Type B pancreatic cell (in vitro differentiated cells): ENCODE data around the gene CHTF18. TPM values are rescaled to one million over a fixed set of nuclear protein-coding genes. Genes with fewer than 3 reads are reported as not detected.
A peak's percentile ranks its signal among the peaks of the same experiment; 100 is the strongest.

ENCODE experiments used
- DNase-seq: peaks from one replicate; pipeline ENCODE4 v3.0.0; 2021; ENCODE audit warnings: mixed read lengths; ENCODE audit not compliant: unreplicated experiment; ENCODE audit errors: extremely low spot score
- H3K27ac Mint-ChIP-seq: 2 replicates; pipeline ENCODE4 v1.8.0; 2021; ENCODE audit warnings: mild to moderate bottlenecking, mixed read lengths
- H3K27me3 Mint-ChIP-seq: 2 replicates; pipeline ENCODE4 v1.8.0; 2021; ENCODE audit warnings: mixed read lengths
- H3K36me3 Mint-ChIP-seq: 2 replicates; pipeline ENCODE4 v1.8.0; 2021; ENCODE audit warnings: mixed read lengths
- H3K4me1 Mint-ChIP-seq: one replicate; pipeline ENCODE4 v1.8.0; 2021; ENCODE audit warnings: mixed read lengths; ENCODE audit not compliant: unreplicated experiment
- H3K4me3 Mint-ChIP-seq: 2 replicates; pipeline ENCODE4 v1.8.0; 2021; ENCODE audit warnings: mild to moderate bottlenecking, mixed read lengths
- H3K9me3 Mint-ChIP-seq: 2 replicates; pipeline ENCODE4 v1.8.0; 2021; ENCODE audit warnings: mixed read lengths
- total RNA-seq: library from RNA; stranded (reverse); gene quantifications from 2 replicates; pipeline ENCODE4 v1.2.1, GENCODE V29; 2021; ENCODE audit warnings: low replicate concordance
- TF ChIP-seq, protein P1 (sequence below): fragments of 200-600 bp; sonication (generic); conservative IDR thresholded peaks from 2 replicates; pipeline ENCODE4 v1.5.0; 2021; ENCODE audit warnings: antibody characterized with exemption, mild to moderate bottlenecking

CHTF18 gene
- total RNA-seq, 1 donor from 2014 or later = 105 TPM

GRCh38 chr16:808085-808386, 19.6 kb downstream of the CHTF18 start:
- peaks cover 52% of the 10 kb centered on the region for H3K27me3 Mint-ChIP-seq
- peaks cover 3% of the 10 kb centered on the region for H3K36me3 Mint-ChIP-seq
- H3K27ac Mint-ChIP-seq = peak overlapping the region; percentile 85

GRCh38 chr16:813204-813915, 24.9 kb downstream of the CHTF18 start:
- Mint-ChIP-seq H3K27me3 (peaks cover 39% of the 10 kb centered on the region), H3K4me3 (peak overlapping the region; percentile 33), H3K27ac (no peak overlapping the region), H3K9me3 (no peaks in the 10 kb centered on the region), H3K36me3 (peaks cover 3% of the 10 kb centered on the region), H3K4me1 (no peaks in the 10 kb centered on the region)
- DNase-seq = peak; percentile 78
- TF ChIP-seq, protein P1, sequence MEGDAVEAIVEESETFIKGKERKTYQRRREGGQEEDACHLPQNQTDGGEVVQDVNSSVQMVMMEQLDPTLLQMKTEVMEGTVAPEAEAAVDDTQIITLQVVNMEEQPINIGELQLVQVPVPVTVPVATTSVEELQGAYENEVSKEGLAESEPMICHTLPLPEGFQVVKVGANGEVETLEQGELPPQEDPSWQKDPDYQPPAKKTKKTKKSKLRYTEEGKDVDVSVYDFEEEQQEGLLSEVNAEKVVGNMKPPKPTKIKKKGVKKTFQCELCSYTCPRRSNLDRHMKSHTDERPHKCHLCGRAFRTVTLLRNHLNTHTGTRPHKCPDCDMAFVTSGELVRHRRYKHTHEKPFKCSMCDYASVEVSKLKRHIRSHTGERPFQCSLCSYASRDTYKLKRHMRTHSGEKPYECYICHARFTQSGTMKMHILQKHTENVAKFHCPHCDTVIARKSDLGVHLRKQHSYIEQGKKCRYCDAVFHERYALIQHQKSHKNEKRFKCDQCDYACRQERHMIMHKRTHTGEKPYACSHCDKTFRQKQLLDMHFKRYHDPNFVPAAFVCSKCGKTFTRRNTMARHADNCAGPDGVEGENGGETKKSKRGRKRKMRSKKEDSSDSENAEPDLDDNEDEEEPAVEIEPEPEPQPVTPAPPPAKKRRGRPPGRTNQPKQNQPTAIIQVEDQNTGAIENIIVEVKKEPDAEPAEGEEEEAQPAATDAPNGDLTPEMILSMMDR = peak; percentile 93

More at GRCh38 chr16:808085-808386, 19.6 kb downstream of the CHTF18 start:
- Mint-ChIP-seq H3K4me1 (peaks cover 3% of the 10 kb centered on the region), H3K9me3 (no peaks in the 10 kb centered on the region), H3K4me3 (peak overlapping the region; percentile 98)
- TF ChIP-seq, protein P1 = no peak
- DNase-seq = no peak

DNA sequence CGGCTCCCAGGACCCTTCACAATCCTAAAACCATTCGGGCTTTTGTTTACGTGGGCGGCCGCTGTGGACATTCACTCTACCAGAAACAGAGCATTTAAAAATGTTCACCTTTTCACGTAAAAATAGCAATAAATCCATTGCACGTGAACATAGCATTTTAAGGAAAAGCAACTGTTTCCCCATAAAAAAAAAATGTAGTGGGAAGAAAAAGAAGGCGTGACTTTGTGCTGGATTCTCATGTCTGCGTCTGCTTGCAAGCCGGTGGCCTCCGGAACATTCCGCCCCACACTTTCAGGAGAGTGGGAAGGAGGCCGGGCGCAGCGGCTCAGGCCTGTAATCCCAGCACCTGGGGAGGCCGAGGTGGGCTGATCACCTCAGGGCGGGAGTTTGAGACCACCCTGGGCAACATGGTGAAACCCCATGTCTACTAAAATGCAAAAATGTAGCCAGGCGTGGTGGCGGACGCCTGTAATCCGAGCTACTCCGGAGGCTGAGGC, 25.5 kb downstream of the CHTF18 start:
- H3K9me3 Mint-ChIP-seq = no peaks in the 10 kb centered on the region
- H3K36me3 Mint-ChIP-seq = no peaks in the 10 kb centered on the region
- no peak overlapping the region for H3K4me3 Mint-ChIP-seq
- DNase-seq = no peak
- TF ChIP-seq, protein P1 = peak; percentile 2
- no peak overlapping the region for H3K27ac Mint-ChIP-seq
- H3K27me3 Mint-ChIP-seq = peaks cover 35% of the 10 kb centered on the region
- H3K4me1 Mint-ChIP-seq = no peaks in the 10 kb centered on the region

GRCh38 chr16:814974-815373, 26.6 kb downstream of the CHTF18 start:
- no peak overlapping the region for H3K4me3 Mint-ChIP-seq

GRCh38 chr16:815861-816260, 27.4 kb downstream of the CHTF18 start:
- TF ChIP-seq, protein P1 = no peak
- Mint-ChIP-seq H3K4me3 (no peak overlapping the region), H3K27ac (no peak overlapping the region), H3K4me1 (no peaks in the 10 kb centered on the region), H3K27me3 (peaks cover 26% of the 10 kb centered on the region), H3K9me3 (no peaks in the 10 kb centered on the region), H3K36me3 (no peaks in the 10 kb centered on the region)
- DNase-seq = no peak

More at GRCh38 chr16:814974-815373, 26.6 kb downstream of the CHTF18 start:
- no peaks in the 10 kb centered on the region for H3K4me1 Mint-ChIP-seq
- no peak overlapping the region for H3K27ac Mint-ChIP-seq
- H3K27me3 Mint-ChIP-seq = peaks cover 30% of the 10 kb centered on the region
- no peaks in the 10 kb centered on the region for H3K36me3 Mint-ChIP-seq
- no peak for DNase-seq
- H3K9me3 Mint-ChIP-seq = no peaks in the 10 kb centered on the region
- TF ChIP-seq, protein P1 = no peak
